T-helper 9 cell (primary cell): ENCODE measurements around the gene MBIP.

Experiments used
- DNase-seq: peaks from one replicate; pipeline ENCODE4 v3.0.0-alpha.2; 2020

MBIP gene

DNA sequence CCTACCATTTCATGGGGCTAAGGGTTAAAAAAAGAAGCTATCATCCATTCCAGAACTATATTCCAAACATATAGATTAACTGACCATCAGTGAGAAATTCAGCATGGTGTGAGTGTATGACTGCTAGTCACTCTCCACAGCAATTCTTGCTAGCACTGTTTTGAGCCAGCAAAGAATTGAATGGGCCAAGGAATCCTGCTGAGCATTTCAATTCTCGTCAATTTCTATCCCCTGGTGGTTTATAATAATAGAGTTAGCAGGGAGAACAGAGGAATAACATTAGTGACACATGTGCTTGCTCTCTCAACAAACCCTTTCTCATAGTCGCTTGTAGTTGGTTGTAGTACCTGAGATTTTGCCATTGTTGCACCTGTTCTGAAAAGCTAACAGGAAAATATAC is 7.2 kb downstream of the MBIP start:
- no peak for DNase-seq

GRCh38 chr14:36306836-36307235 is 13.6 kb downstream of the MBIP start:
- no peak for DNase-seq

- no peak for DNase-seq
These were observed 15.5 kb downstream of the MBIP start for GRCh38 chr14:36304895-36305294.

DNA sequence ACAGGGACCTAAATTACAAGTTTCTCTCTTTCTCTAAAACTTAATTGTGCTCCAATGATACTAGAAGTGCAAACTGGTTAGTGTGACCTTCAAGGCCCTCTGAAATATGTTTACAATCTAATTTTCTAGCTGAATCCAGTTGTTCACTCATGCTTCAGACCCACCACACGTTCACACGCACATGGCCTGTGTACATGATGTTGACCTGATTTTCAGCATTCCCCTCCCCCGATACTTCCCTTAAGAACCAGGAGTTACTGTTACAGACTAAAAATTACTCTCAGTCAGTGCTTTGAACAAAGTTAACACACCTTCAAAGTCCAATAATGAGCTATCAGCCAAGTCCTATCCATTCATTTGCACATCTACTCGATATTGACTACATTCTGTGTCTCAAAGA is 16.5 kb downstream of the MBIP start:
- DNase-seq: no peak

DNA sequence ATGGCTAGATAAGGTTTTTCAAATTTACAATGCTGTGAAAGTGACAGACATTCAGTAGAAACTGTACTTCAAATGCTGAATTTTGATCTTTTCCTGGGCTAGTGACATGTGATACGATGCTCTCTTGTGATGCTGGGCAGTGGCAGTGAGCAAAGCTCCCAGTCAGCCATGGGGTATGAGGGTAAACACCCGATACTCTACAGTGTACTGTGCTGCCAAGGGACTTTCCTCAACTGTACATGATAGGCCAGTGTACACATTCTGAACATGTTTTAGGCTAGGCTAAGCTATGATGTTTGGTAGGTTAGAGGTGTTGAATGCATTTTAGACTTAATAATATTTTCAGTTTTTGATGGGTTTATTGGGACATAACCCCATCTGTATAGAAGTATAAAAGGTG is 17.6 kb downstream of the MBIP start:
- DNase-seq: no peak

GRCh38 chr14:36301159-36301558 is 19.3 kb downstream of the MBIP start:
- no peak for DNase-seq

- DNase-seq: no peak
These were observed 20.1 kb downstream of the MBIP start for GRCh38 chr14:36300337-36300736.

DNA sequence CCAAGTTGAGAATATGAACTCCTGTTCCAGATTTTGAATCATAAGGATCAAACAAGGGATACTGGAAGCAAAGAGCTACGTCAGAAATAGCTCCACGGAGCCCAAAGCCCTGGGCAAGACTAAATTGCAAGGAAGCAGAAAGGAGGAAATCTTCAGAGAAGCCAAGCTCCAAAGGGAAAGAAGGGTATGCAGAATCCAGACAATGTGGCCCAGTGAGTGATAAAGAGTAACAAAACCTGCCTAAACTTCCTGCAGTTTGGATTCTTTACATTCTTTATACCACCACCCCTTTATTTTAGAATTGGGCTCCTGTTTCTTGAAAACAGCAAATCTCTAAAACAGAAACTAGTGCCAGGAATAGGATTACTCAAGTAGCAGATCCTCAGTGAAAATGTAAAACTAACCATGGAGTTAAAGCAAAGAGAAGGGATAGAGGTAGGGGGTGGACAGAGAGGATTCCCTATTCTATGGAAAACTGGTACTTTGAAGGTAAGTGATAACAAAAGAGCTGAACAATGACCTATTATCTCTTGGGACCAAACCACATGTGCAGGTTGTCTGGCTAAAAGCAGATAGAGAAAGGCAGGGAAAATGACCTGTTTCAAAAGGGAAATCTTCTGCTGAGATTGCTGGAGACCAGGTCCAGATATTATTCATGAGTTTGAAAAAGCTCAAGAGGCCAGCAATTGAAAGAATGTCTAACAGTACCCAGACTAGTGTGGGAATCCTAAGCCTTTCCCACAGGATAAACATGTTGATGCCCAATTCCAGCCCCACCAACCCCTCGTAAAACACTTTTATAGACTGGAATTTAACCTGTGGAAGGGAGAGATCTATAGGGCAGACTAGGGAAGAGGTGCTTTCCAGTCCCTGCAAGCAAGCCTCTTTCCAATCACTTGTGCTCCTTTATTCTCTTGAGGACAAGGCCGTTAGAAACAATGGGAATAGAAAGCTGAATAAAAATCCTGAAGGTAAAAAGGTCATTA is 24.5 kb downstream of the MBIP start:
- no peak for DNase-seq

GRCh38 chr14:36294543-36294942 is 25.9 kb downstream of the MBIP start:
- no peak for DNase-seq

GRCh38 chr14:36293824-36294223 is 26.6 kb downstream of the MBIP start:
- no peak for DNase-seq

DNA sequence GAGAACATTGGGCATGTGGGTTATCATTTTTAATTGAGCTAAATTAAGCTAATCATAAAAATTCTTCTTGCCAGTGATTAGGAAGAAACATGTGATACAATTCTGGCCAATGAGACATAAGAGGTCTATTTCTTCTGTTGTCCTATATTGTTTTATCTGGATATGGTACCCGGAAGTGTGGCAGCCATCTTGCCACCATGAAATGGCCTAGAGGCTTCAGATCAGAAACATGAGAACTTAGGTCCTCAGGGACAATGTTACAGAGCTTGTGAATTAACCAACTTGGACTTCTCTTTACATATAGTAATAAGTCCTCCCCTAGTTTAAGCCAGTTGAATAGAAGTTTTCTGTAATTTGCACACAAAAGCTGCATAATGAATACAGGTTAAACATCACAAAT is 30.5 kb downstream of the MBIP start:
- no peak for DNase-seq

DNA sequence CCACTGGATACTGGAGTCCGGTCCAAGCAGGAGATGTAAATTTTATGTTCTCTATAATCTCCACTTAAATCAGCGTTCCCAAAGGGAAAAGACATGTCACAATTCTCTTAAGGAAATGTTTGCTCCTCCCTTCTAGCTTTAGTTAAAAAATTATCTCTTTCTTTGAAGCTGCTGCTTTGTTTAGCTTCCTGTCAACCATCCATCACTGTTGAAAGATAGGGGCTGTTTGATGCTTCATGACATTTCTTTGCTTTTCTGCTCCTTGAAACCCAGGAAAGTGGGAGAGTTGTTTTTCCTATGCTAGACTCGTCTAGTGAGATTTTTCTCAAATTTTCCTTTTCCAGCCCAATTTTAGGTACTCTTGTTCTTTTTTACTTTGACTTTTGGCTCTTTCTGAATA is 31.9 kb downstream of the MBIP start:
- DNase-seq: no peak

- DNase-seq: no peak
These were observed 35.4 kb downstream of the MBIP start for GRCh38 chr14:36284971-36285595.

- DNase-seq: no peak
These were observed 39.1 kb downstream of the MBIP start for GRCh38 chr14:36281309-36281708.

DNA sequence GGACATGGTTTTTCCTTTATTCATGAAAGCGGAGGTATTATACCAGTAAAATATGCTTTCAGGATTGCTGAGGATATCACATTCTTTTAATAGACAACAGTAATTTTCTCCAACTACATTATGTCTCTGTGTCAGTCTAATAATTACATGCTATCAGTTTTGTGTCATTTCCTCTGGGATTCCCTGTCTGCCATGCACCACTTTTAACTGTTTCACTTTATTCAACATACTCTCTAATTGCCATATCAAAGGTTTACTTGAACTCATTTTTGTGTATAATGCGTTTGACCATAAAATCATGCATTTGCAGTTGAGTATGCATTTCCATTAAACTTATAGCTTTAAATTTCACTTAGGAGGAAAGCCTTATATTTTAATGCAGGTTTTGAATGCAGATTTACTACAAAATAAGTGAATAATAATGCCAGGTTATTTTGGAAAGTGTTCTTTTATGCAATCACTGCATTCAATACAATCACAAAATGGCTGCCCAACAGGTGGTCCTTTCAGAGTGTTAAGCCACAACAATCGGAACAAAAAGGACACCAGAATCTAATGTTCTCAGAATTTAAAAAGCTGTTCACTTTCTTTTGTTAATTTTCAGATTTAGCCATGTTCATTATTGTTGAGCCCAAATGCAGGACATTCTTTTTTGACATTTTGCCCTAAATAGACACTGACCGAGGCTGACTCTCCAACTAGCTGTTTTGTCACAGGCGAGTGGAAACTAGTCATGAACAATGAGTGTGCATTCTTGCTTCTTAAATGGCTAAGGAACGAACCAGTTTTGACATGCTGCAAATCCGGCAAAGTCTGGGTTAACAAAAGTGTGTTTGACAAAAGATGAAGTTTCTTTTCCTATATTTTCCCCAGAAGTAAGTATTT is 40.9 kb downstream of the MBIP start:
- DNase-seq: no peak

DNA sequence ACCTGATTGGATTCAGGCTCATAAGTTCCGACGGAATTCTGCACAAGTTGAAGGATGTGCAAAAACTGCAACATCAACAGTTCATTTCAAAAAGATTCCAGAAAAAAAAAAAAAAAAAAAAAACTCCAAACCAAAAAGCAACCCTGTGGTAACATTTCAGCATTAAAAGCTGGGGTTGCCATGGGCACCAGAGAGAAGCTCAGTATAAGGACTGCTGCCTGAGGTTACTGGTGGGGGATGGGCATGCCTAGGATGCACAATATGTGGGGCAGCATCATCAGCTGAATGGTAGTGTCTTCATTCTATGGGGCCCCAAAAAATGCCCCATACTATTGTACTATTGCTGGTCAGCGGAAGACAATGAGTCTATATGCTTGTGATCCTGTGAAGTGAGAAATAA is 44.7 kb downstream of the MBIP start:
- DNase-seq: no peak

GRCh38 chr14:36271939-36272907 is 48.2 kb downstream of the MBIP start:
- no peak for DNase-seq

DNA sequence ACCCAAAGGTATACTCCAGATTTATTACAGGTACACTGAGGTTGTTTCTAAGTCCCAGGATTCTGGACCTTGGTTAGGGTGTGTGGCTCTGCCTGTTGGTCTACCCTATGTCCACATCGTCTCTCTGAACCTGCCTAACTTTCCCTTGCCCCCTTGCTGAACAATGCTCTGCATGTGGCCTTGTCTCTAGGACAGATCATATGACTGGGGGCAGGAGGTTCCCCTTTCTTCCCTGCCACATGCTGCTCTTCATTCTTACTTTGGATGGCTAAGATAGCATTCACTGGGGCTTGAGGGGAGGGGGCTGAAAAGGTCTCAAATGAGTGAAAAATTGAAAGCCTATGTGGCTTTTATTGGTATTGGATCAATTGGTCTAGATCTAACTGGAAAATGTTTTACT is 49.2 kb downstream of the MBIP start:
- no peak for DNase-seq

- no peak for DNase-seq
These were observed 50.2 kb downstream of the MBIP start for GRCh38 chr14:36270191-36270590.

DNA sequence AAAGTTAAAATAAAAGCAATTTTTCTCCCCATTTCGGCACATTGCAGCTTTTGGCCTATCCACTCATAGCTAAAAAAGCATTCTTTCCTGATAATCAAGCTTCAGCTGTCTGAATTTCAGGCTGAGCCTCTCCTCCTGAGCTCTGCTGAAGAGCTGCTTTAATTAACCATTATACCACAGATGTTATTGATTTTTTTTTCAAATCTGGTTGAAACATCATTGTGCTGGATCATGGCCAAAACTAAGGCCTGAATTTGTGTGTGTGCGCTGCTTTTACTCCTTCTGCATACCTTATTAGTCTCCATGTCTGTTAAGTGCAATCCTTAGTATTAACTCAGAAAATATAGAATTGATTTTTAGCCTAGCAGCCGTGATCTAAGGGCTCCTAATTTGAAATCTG is 52.3 kb downstream of the MBIP start:
- DNase-seq: no peak

- no peak for DNase-seq
These were observed 55.8 kb downstream of the MBIP start for GRCh38 chr14:36264595-36264994.

DNA sequence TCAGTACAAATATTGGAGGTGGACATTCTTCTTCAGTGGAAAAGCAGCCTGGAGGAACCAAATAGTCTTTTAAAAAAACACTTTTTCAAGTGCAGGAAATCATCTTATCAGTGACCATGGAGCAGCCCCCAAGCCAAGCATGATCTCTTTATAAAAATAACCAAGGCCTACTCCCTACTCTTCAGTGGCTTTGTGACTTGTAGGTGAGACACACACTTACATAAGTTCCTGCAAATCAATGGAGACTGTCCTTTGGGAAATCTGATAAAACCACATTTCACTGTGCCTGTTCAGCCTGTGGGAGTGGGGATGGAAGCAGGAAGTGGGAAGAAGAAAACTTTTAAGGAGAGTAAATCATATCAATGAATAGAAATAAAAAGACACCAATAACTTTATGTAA is 56.3 kb downstream of the MBIP start:
- no peak for DNase-seq
